GM21619 (cell line): ENCODE data around the gene AMIGO2.
"Not testable (repeated sequence)": the region's sequence is repeated elsewhere in the genome, so short reads cannot be mapped to it uniquely, and the experiment has no call there.

Experiments
- ATAC-seq: cut with Tn5 transposase; IDR thresholded peaks from one replicate; pipeline ENCODE4 v1.9.1; 2021; ENCODE audit not compliant: unreplicated experiment

Gene AMIGO2

GRCh38 chr12:47075192-47076084 lies 4.3 kb downstream of the AMIGO2 start:
- ATAC-seq, result no peak

- no peak for ATAC-seq
Measured at GRCh38 chr12:47074757-47075156, 5.0 kb downstream of the AMIGO2 start.

- no peak for ATAC-seq
Measured at GRCh38 chr12:47073951-47074350, 5.8 kb downstream of the AMIGO2 start.

DNA sequence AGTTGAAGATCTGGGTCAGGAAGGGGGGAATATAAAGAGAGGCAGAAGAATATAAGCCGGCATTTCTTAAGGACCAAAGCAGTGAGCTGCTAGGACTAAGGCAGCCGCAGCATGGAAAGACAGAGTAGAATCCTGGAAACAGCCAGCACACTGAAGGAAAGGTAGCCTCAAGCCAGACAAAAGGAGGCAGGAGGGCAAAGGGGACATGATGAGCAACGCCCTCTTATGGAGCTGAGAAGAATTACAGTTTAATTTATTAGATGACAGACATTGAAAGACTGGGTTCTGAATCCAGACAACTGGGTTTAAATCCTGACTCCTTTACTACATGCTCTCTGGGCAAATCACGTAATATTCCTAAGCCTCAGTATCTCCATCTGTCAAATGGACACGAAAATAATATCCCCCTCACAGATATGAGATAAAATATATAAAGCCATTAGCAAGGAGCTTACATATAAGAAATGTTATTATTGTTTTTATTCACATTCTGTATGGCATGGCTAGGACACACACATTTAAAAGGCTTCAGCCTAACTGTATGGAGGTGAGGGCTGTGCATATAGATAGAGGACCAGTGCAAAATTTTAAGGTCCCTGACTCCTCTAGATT lies 8.4 kb downstream of the AMIGO2 start:
- ATAC-seq, result no peak

DNA sequence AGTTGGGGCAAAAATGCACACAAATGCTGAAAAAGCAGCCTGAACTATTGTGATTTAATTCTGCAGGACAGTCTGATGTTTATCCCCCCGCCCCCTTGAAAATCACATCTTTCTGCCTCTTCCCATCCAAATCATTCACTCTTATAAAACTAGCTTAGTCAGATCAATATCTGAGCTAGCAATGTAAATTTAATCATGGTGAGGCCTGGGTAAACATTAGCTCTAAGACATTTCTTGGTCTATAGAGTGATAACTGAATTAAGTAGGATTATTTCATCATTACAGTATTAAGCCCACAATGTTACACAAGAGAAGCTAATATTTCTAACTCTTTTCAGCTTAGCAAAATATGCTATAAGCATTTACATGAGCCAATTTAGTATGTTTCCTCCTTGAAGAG lies 9.4 kb downstream of the AMIGO2 start:
- no peak for ATAC-seq

GRCh38 chr12:47068539-47068938 lies 11.2 kb downstream of the AMIGO2 start:
- no peak for ATAC-seq

DNA sequence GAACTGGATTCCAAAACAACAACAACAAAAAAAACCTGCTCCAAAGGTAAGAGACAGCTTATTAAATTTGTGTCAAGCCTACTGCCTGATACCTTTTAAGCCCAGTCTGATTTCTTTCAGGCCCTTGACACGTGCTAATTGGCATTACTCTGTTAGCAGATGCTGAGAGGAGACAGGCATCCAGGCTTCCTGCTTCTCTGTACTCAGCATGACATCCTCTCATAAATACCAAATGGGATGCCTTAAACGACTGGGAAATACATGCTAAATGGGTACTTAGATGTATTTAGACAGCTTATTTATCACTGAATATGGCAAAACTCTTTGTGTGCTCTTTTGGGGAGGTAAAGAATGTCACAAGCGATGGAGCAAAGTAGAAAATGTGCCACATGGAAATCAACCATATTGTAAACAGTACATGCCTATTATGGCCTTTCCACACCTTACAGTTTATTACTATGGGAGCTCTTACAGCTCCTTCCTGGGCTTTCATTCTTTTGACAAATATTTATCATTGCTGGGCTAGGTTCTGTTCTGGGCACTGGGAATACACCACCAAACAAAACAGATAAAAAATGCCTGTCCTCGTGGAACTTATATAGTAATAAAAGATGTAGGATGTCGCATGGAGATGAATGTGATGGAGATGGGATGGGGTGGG lies 11.9 kb downstream of the AMIGO2 start:
- no peak for ATAC-seq

DNA sequence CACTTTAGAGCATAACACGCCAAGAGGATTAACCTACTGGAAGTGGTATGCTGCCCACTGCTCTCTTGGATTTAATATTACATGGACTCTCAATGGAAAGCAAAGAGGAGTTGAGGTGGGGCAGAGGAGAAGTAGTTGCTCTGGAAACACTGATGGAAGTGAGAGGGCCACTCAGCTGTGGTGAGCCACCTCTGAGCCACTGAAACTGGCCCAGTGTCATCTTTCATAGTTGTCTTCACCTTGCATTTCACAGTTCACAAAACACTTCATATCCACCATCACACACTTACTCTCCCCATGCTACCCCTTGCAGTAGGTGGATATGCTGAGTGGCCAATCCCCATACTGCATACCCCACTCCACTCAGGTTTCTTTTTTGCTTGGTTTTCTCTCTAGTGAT lies 12.6 kb downstream of the AMIGO2 start:
- ATAC-seq, result no peak

GRCh38 chr12:47066278-47067025 lies 13.3 kb downstream of the AMIGO2 start:
- no peak for ATAC-seq

DNA sequence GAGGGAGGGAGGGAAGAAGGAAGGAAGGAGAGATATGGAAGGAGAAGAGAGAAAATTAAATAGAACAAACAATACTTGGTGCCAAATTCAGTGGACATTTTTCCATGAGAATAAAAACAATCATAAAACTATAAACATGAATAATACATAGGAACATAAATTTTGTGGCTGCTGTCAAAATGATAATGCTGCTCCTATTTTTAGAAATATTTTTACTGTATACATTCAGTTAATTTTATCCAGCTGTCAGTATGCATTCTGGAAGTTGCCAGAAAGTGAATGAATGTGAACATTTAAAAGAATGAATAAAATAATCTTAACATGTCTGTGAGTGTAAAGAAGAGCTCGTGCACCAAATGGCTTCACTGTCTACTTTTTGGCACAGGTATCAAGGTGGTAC lies 14.2 kb downstream of the AMIGO2 start:
- no peak for ATAC-seq

DNA sequence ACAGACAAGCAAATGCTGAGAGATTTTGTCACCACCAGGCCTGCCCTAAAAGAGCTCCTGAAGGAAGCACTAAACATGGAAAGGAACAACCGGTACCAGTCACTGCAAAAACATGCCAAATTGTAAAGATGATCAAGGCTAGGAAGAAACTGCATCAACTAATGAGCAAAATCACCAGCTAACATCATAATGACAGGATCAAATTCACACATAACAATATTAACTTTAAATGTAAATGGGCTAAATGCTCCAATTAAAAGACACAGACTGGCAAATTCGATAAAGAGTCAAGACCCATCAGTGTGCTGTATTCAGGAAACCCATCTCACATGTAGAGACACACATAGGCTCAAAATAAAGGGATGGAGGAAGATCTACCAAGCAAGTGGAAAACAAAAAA lies 21.1 kb downstream of the AMIGO2 start:
- ATAC-seq, result not testable (repeated sequence)

DNA sequence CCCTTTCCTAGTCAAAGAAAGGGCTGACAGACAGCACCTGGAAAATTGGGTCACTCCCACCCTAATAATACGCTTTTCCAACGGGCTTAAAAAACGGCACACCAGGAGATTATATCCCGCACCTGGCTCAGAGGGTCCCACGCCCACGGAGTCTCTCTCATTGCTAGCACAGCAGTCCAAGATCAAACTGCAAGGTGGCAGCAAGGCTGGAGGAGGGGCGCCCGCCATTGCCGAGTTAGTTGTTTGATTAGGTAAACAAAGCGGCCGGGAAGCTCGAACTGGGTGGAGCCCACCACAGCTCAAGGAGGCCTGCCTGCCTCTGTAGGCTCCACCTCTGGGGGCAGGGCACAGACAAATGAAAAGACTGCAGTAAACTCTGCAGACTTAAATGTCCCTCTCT lies 22.8 kb downstream of the AMIGO2 start:
- ATAC-seq, result not testable (repeated sequence)

DNA sequence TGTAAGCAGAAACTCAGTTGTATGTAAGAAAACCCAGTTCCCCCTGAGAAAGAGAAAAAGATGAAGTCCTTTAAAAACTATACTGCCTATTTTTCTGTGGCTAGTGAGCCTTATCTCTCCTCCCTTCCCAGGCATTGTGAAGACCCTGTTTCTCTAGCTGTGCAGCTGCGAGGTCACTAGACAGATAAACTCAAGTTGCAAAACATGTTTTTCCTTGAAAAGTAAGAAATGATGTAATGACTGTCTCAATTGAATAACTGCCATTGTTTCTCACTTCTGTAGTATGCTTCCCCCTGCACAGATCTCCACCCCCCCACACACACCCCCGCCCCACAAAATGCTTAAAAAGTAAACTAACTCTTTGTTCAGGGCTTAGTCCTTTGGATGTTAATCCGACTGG lies 23.9 kb downstream of the AMIGO2 start:
- ATAC-seq, result not testable (repeated sequence)

DNA sequence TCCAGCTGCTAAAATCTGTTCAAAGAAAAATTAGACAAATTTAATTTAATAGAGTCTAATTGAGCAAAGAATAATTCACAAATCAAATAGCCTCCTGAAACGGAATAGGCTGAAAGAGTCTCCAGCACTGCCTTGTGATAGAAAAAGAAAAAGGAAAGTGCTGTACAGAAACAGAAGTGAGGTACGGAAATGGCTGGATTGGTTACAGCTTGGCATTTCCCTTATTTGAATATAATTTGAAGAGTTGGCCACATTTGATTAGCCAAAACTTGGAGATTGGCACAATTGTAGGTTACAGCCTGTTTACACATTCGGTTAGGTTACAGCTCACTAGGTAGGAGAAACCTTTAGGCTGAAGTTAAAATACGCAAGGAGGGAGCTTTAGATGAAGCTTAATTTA lies 25.1 kb downstream of the AMIGO2 start:
- ATAC-seq, result no peak

DNA sequence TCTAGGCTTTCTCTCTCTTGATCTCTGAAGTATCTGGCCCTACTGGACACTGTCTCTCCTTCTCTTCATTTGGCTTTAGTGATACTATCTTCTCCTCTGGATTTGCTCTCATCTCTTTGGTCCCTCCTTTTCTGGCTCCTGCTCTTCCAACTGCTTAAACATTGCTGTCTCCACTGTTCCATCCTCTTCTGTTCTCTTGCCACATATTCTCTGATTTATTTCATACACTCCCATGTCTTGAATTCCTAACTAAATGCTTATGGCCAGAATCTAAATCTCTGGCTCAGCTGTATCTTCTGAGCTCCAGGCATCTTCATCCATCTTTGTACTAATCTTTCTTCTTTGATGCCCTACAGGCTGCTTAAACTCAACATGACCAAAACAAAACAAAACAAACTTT lies 25.8 kb downstream of the AMIGO2 start:
- no peak for ATAC-seq

DNA sequence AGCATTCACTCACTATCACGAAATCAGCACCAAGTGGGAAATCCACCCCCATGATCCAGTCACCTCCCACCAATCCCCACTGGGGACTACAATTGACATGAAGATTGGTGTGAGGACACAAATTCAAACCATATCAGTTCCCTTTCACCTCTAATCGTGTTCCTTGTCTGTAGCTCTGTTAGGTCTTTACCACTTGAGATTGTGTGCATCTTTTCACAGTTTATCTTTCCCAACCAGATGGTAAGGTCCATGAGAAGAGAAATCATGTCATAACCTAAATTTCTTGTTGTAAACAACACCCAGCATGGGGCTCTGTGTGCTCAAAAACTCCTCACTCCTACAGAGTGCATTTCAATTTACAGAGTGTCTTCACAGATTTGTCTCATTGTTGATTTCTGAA lies 27.5 kb downstream of the AMIGO2 start:
- no peak for ATAC-seq

- ATAC-seq, result not testable (repeated sequence)
Measured at GRCh38 chr12:47051291-47051690, 28.5 kb downstream of the AMIGO2 start.

DNA sequence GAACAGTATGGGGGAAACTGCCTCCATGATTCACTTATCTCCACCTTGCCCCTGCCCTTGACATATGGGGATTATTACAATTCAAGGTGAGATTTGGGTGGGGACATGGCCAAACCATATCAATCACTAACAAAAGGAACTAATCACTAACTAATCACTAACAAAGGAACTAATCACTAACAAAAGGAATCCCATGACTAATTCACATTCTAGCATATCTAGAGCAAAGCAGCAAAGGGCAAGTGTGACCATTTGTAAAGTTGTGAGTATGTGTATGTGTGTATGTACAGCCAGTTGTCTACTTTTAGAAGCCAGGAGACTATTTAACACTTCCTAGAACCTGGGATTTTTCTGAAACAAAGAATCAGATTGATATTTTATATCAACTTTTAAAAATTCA lies 31.2 kb downstream of the AMIGO2 start:
- no peak for ATAC-seq

DNA sequence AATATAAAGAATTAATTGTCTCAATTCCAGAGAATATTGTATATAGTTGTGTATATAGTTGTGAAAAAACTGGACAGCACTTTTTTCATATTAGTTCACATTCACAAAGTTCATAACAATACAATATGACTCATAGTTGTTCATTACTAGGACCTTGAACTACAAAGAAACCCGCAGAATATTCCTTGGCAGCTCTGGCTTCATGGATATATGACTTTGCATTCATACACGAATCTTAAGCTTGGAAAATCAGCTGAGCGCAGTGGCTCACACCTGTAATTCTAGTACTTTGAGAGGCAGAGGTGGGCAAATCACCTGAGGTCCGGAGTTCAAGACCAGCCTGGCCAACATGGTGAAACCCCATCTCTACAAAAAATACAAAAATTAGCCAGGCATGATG lies 38.4 kb downstream of the AMIGO2 start:
- ATAC-seq, result no peak

- no peak for ATAC-seq
Measured at GRCh38 chr12:47039756-47040155, 40.0 kb downstream of the AMIGO2 start.

- no peak for ATAC-seq
Measured at GRCh38 chr12:47039079-47039478, 40.7 kb downstream of the AMIGO2 start.
